Right lobe of liver (tissue), 4 donors: Measurements from ENCODE around the gene PDZK1IP1.

Experiments used
- POLR2A ChIP-seq: fragments of 450-650 bp; IDR thresholded peaks from one replicate; pipeline ENCODE4 v1.6.1; 2017; ENCODE audit warnings: antibody characterized with exemption, mild to moderate bottlenecking
- TF ChIP-seq, protein P1 (sequence below), 4 donors: fragments of 200-600 bp in 3 of 4; fragments of 450-650 bp in 1 of 4; IDR thresholded peaks; one replicate each; pipeline versions ENCODE4 v1.5.1 to v1.8.0; 2016 to 2022; ENCODE audit warnings: antibody characterized with exemption in 4 of 4, mild to moderate bottlenecking in 2 of 4
- donor health status: DM: no; HTN: no; CAD: no.
- donor health status: DM: no; HTN: no; CAD: no.
- donor health status: DM: no; HTN: yes; CAD: no.

DNA sequence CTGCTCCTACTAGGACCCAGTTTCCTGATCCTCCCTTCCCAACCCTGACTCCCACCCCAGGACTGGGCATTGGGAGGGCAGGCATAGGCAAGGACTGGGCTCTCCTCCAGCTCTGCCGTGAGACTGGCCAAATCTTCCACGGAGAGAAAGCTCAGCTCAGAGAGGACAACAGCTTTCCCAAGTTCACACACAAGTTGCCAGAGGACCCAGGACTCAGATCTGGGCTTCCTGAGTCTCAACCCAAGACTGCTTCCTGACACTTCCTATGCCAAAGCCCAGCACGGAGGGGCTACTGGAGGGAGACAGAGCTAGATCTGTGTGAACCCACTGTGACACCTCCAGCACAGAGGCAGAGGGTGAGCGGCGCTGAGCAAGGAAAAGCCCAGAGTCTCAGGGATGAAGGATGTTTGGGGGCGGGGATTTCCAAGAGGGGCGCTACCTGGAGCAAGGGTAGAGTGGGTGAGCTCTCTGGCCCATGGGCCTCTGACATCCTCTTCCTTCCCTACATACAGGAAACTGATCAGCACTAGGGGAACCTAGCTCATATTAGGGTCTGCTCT, 7.1 kb downstream of the PDZK1IP1 start:
- TF ChIP-seq, protein P1, sequence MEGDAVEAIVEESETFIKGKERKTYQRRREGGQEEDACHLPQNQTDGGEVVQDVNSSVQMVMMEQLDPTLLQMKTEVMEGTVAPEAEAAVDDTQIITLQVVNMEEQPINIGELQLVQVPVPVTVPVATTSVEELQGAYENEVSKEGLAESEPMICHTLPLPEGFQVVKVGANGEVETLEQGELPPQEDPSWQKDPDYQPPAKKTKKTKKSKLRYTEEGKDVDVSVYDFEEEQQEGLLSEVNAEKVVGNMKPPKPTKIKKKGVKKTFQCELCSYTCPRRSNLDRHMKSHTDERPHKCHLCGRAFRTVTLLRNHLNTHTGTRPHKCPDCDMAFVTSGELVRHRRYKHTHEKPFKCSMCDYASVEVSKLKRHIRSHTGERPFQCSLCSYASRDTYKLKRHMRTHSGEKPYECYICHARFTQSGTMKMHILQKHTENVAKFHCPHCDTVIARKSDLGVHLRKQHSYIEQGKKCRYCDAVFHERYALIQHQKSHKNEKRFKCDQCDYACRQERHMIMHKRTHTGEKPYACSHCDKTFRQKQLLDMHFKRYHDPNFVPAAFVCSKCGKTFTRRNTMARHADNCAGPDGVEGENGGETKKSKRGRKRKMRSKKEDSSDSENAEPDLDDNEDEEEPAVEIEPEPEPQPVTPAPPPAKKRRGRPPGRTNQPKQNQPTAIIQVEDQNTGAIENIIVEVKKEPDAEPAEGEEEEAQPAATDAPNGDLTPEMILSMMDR (IDR thresholded peaks at IDR 0.05) = no peak
- TF ChIP-seq POLR2A = no peak
